Measurements from ENCODE around the gene FDX1. TPM values are rescaled to one million over a fixed set of nuclear protein-coding genes. Genes with fewer than 3 reads are reported as not detected.

The FDX1 gene
- total RNA-seq, 1 experiment from 2014 or later: 11.9 TPM

- H3K27me3 ChIP-seq (ENCODE audit: insufficient read depth, low read depth): no peaks in the 10 kb centered on the region
- no peaks in the 10 kb centered on the region for H4K20me1 ChIP-seq (ENCODE audit: insufficient read depth)
- intact Hi-C loops (cut with micrococcal nuclease; ENCODE audit: unreplicated experiment): no loop called here
- no TSS peak for BruUV-seq (replicated peaks)
- ChIA-PET CTCF (no interaction called here), POLR2A (ENCODE audit: unreplicated experiment) (no interaction called here)
- H3K27ac ChIP-seq: no peak overlapping the region
- H3K4me1 ChIP-seq (replicated peaks; ENCODE audit: insufficient read depth): no peaks in the 10 kb centered on the region
- H3K4me2 ChIP-seq: no peak overlapping the region
- no peaks in the 10 kb centered on the region for H3K79me2 ChIP-seq (ENCODE audit: low read depth)
- H3F3A ChIP-seq (ENCODE audit: insufficient read depth, low read depth): no peaks in the 10 kb centered on the region
- no peak overlapping the region for H3K4me3 ChIP-seq
- H2AFZ ChIP-seq: no peak overlapping the region
- H3K9me3 ChIP-seq (ENCODE audit: insufficient read depth, low read depth): no peaks in the 10 kb centered on the region
- no peak for TF ChIP-seq EZH2 (IDR thresholded peaks at IDR 0.05; ENCODE audit: low read depth)
- no peak for TF ChIP-seq CTCF (conservative IDR thresholded peaks at IDR 0.05)
- no peak for DNase-seq
- H3K9me2 ChIP-seq (ENCODE audit: insufficient read depth): no peaks in the 10 kb centered on the region; the same call in 1 of the 2 replicates
- H3K36me3 ChIP-seq (ENCODE audit: low read depth): no peaks in the 10 kb centered on the region
Measured at GRCh38 chr11:110497231-110497978, 67.7 kb downstream of the FDX1 start.

- Histone ChIP-seq H3K4me2 (no peak overlapping the region), H3K9me3 (ENCODE audit: insufficient read depth, low read depth) (no peaks in the 10 kb centered on the region), H3K36me3 (ENCODE audit: low read depth) (no peaks in the 10 kb centered on the region), H3K27ac (no peak overlapping the region), H3K9me2 (ENCODE audit: insufficient read depth) (no peaks in the 10 kb centered on the region), H2AFZ (no peak overlapping the region), H3K79me2 (ENCODE audit: low read depth) (no peaks in the 10 kb centered on the region), H4K20me1 (ENCODE audit: insufficient read depth) (no peaks in the 10 kb centered on the region), H3K4me3 (no peak overlapping the region), H3F3A (ENCODE audit: insufficient read depth, low read depth) (no peaks in the 10 kb centered on the region), H3K27me3 (ENCODE audit: insufficient read depth, low read depth) (no peaks in the 10 kb centered on the region), H3K4me1 (replicated peaks; ENCODE audit: insufficient read depth) (no peaks in the 10 kb centered on the region)
- DNase-seq: no peak
- ChIA-PET POLR2A (ENCODE audit: unreplicated experiment) (no interaction called here), CTCF (no interaction called here)
- TF ChIP-seq CTCF (conservative IDR thresholded peaks at IDR 0.05) (no peak), EZH2 (IDR thresholded peaks at IDR 0.05; ENCODE audit: low read depth) (no peak)
- intact Hi-C loops (cut with micrococcal nuclease; ENCODE audit: unreplicated experiment): no loop called here
- no TSS peak for BruUV-seq (replicated peaks)
Measured at GRCh38 chr11:110501428-110501827, 71.7 kb downstream of the FDX1 start.

- H3K36me3 ChIP-seq (ENCODE audit: low read depth): no peaks in the 10 kb centered on the region
- no TSS peak for BruUV-seq (replicated peaks)
- no peak overlapping the region for H3K27ac ChIP-seq
- no peaks in the 10 kb centered on the region for H3K9me3 ChIP-seq (ENCODE audit: insufficient read depth, low read depth)
- no peaks in the 10 kb centered on the region for H3F3A ChIP-seq (ENCODE audit: insufficient read depth, low read depth)
- intact Hi-C loops (cut with micrococcal nuclease; ENCODE audit: unreplicated experiment): no loop called here
- H3K4me2 ChIP-seq: no peak overlapping the region
- POLR2A ChIA-PET (ENCODE audit: unreplicated experiment): no interaction called here
- H3K4me1 ChIP-seq (replicated peaks; ENCODE audit: insufficient read depth): no peaks in the 10 kb centered on the region
- DNase-seq: peak in 1 of 2 experiments; percentile 25
- H3K9me2 ChIP-seq (ENCODE audit: insufficient read depth): no peaks in the 10 kb centered on the region
- no peak overlapping the region for H2AFZ ChIP-seq
- H4K20me1 ChIP-seq (ENCODE audit: insufficient read depth): no peaks in the 10 kb centered on the region
- CTCF ChIA-PET: interaction anchor here (0.6 kb wide), 1 partner anchor 259 kb away, joined by 4 read pairs; no protein-coding TSS in a partner anchor
- H3K4me3 ChIP-seq: no peak overlapping the region
- TF ChIP-seq CTCF (conservative IDR thresholded peaks at IDR 0.05) (no peak), EZH2 (IDR thresholded peaks at IDR 0.05; ENCODE audit: low read depth) (no peak)
- 0 out of 2 replicates have a peak, but pooled peaks cover 16% of the 10 kb centered on the region for H3K27me3 ChIP-seq (ENCODE audit: insufficient read depth, low read depth)
- H3K79me2 ChIP-seq (ENCODE audit: low read depth): no peaks in the 10 kb centered on the region
Measured at GRCh38 chr11:110505528-110506284, 76.0 kb downstream of the FDX1 start.

Measured in PC-9 (cell line).